ENCODE results near the gene TXNRD3. TPM values are rescaled to one million over a fixed set of nuclear protein-coding genes. Genes with fewer than 3 reads are reported as not detected.

TXNRD3 gene
- total RNA-seq, 1 experiment from 2014 or later = 11.1 TPM

GRCh38 chr3:126616931-126617330, 38.0 kb downstream of the TXNRD3 start:
- H3K4me1 Mint-ChIP-seq (ENCODE audit: low read depth, unreplicated experiment) = no peaks in the 10 kb centered on the region

GRCh38 chr3:126613479-126614188, 41.3 kb downstream of the TXNRD3 start:
- no peaks in the 10 kb centered on the region for H3K9me3 Mint-ChIP-seq (ENCODE audit: unreplicated experiment)
- H3K27ac Mint-ChIP-seq (ENCODE audit: unreplicated experiment) = no peak overlapping the region
- H3K27me3 ChIP-seq (replicated peaks; ENCODE audit: control insufficient read depth, insufficient read depth, low read length) = no peaks in the 10 kb centered on the region
- no peak overlapping the region for H3K4me3 Mint-ChIP-seq (ENCODE audit: unreplicated experiment)
- no peaks in the 10 kb centered on the region for H3K36me3 Mint-ChIP-seq (ENCODE audit: insufficient read depth, unreplicated experiment)
- BruUV-seq (replicated peaks) = no TSS peak
- H3K4me3 ChIP-seq (ENCODE audit: low read depth, low read length) = no peak overlapping the region
- TF ChIP-seq CTCF (IDR thresholded peaks at IDR 0.05; ENCODE audit: insufficient read depth in 1 of 2, low read depth in 1 of 2, low read length in 1 of 2, severe bottlenecking in 1 of 2, unreplicated experiment in 1 of 2) = no peak
- intact Hi-C loops (cut with micrococcal nuclease; ENCODE audit: unreplicated experiment) = no loop called here
- H3K27me3 Mint-ChIP-seq (ENCODE audit: insufficient read depth, unreplicated experiment) = no peaks in the 10 kb centered on the region
- no peaks in the 10 kb centered on the region for H3K4me1 ChIP-seq
- H3K4me1 Mint-ChIP-seq (ENCODE audit: low read depth, unreplicated experiment) = no peaks in the 10 kb centered on the region
- POLR2A ChIA-PET = no interaction called here
- CTCF ChIA-PET = interaction anchor here (1.0 kb wide), 1 partner anchor 90 kb away, joined by 3 read pairs; no protein-coding TSS in a partner anchor
- H3K36me3 ChIP-seq (ENCODE audit: control insufficient read depth, insufficient read depth, low read length) = peaks cover 2% of the 10 kb centered on the region; the same call in 1 of the 2 replicates
- no peak for DNase-seq
- no peaks in the 10 kb centered on the region for H3K9me3 ChIP-seq

More at GRCh38 chr3:126616931-126617330, 38.0 kb downstream of the TXNRD3 start:
- POLR2A ChIA-PET = no interaction called here
- DNase-seq = no peak
- no peaks in the 10 kb centered on the region for H3K27me3 ChIP-seq (replicated peaks; ENCODE audit: control insufficient read depth, insufficient read depth, low read length)
- Mint-ChIP-seq H3K36me3 (ENCODE audit: insufficient read depth, unreplicated experiment) (no peaks in the 10 kb centered on the region), H3K4me3 (ENCODE audit: unreplicated experiment) (no peak overlapping the region), H3K27me3 (ENCODE audit: insufficient read depth, unreplicated experiment) (no peaks in the 10 kb centered on the region), H3K27ac (ENCODE audit: unreplicated experiment) (no peak overlapping the region), H3K9me3 (ENCODE audit: unreplicated experiment) (no peaks in the 10 kb centered on the region)
- BruUV-seq (replicated peaks) = no TSS peak
- CTCF ChIA-PET = no interaction called here
- no peaks in the 10 kb centered on the region for H3K36me3 ChIP-seq (ENCODE audit: control insufficient read depth, insufficient read depth, low read length)
- no peak overlapping the region for H3K4me3 ChIP-seq (ENCODE audit: low read depth, low read length)
- H3K4me1 ChIP-seq = no peaks in the 10 kb centered on the region
- intact Hi-C loops (cut with micrococcal nuclease; ENCODE audit: unreplicated experiment) = no loop called here
- TF ChIP-seq CTCF (IDR thresholded peaks at IDR 0.05; ENCODE audit: insufficient read depth in 1 of 2, low read depth in 1 of 2, low read length in 1 of 2, severe bottlenecking in 1 of 2, unreplicated experiment in 1 of 2) = no peak
- H3K9me3 ChIP-seq = no peaks in the 10 kb centered on the region

- no peak for TF ChIP-seq CTCF (IDR thresholded peaks at IDR 0.05; ENCODE audit: insufficient read depth in 1 of 2, low read depth in 1 of 2, low read length in 1 of 2, severe bottlenecking in 1 of 2, unreplicated experiment in 1 of 2)
- H3K9me3 Mint-ChIP-seq (ENCODE audit: unreplicated experiment) = no peaks in the 10 kb centered on the region
- no peak for DNase-seq
- no peaks in the 10 kb centered on the region for H3K27me3 Mint-ChIP-seq (ENCODE audit: insufficient read depth, unreplicated experiment)
- ChIA-PET CTCF (interaction anchor here (0.5 to 1.0 kb wide), 2 partner anchors 89 to 1748 kb away, joined by 3 read pairs; no protein-coding TSS in a partner anchor), POLR2A (no interaction called here)
- Histone ChIP-seq H3K4me3 (ENCODE audit: low read depth, low read length) (no peak overlapping the region), H3K27me3 (replicated peaks; ENCODE audit: control insufficient read depth, insufficient read depth, low read length) (no peaks in the 10 kb centered on the region), H3K36me3 (ENCODE audit: control insufficient read depth, insufficient read depth, low read length) (peaks cover 2% of the 10 kb centered on the region; the same call in 1 of the 2 replicates), H3K9me3 (no peaks in the 10 kb centered on the region), H3K4me1 (no peaks in the 10 kb centered on the region)
- no peaks in the 10 kb centered on the region for H3K4me1 Mint-ChIP-seq (ENCODE audit: low read depth, unreplicated experiment)
- no peaks in the 10 kb centered on the region for H3K36me3 Mint-ChIP-seq (ENCODE audit: insufficient read depth, unreplicated experiment)
- no peak overlapping the region for H3K4me3 Mint-ChIP-seq (ENCODE audit: unreplicated experiment)
- BruUV-seq (replicated peaks) = no TSS peak
- intact Hi-C loops (cut with micrococcal nuclease; ENCODE audit: unreplicated experiment) = no loop called here
- no peak overlapping the region for H3K27ac Mint-ChIP-seq (ENCODE audit: unreplicated experiment)
These were observed 42.3 kb downstream of the TXNRD3 start for GRCh38 chr3:126612479-126613205.

Data from Caco-2 (cell line).